NCI-H146 treated with DMSO at 0.1 percent for 48 hours (cell line): ENCODE results near the gene KIAA0825.
A peak's percentile ranks its signal among the peaks of the same experiment; 100 is the strongest.

Source experiments
- DNase-seq: peaks from one replicate; lab custom pipeline; 2025; ENCODE audit not compliant: unreplicated experiment; lab: John Stamatoyannopoulos, UW

KIAA0825 gene

DNA sequence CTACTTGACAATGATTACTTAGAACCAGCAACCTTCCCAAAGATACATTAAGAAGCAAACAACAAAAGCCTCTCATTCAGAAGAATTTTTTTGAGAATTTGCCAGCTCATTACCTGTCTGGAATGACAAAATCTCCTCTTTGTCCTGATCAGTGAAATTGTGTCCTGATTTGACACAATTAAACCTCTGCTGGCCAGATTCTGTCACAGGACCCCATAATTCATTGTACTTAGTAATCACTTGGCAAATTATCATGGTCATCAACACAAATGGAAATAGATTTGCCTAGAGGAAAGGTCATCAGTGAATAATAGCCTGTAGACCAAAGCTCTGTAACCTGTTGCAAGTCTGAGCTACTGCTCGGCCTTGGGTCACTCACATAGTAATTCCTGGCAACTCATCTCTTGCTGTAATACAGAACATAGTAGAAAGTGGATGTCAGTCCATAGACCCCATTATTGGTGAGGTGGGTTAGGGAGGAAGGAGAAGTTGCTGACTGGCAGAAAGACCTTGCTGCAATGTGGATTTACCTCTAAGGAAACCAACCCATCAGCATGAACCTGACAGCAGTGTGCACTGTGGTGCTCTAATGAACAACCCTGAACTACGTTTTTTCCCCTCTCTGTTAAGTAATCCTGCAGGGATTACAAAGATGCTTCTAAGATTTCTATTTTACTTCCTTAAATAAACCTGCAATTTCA is 370.1 kb downstream of the KIAA0825 start:
- no peak for DNase-seq

DNA sequence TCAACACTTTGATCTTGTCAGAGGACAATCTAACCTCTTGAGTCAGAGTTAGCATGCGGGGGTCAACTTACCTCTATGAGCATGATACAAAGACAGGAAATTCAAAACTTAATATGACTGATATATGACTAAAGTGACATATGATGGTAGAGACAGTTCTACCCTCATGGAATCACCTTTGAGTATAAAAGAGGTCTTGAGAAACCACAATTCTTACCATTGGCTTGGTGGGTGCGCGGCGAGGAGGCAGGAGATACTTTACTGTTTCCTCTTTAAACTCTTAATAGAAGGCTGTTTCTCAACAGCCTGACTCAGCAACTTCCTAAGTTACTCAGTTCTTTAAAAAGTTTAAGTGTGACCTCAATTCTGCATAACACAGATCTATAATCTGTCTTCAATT is 372.8 kb downstream of the KIAA0825 start:
- no peak for DNase-seq

DNA sequence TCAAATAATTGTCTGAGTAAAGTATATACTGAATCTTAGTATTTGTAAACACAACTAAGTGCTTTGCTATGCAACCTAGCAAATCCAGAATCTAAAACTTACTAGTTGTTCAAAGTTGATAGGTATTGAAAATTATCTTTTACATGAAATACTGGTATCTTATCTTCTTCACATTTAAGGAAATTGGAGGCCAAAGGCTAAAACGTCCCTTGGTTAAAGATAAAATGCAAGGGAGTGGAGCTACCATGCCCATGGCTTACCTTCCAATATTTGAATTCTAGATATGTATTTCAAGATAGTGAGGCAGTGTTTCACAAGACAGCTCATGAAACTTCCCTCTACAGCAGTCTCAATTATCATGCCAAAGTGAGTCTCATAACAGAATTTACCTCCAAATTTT is 373.5 kb downstream of the KIAA0825 start:
- no peak for DNase-seq

- DNase-seq, result no peak
These were observed 374.8 kb downstream of the KIAA0825 start for GRCh38 chr5:94243612-94244011.

DNA sequence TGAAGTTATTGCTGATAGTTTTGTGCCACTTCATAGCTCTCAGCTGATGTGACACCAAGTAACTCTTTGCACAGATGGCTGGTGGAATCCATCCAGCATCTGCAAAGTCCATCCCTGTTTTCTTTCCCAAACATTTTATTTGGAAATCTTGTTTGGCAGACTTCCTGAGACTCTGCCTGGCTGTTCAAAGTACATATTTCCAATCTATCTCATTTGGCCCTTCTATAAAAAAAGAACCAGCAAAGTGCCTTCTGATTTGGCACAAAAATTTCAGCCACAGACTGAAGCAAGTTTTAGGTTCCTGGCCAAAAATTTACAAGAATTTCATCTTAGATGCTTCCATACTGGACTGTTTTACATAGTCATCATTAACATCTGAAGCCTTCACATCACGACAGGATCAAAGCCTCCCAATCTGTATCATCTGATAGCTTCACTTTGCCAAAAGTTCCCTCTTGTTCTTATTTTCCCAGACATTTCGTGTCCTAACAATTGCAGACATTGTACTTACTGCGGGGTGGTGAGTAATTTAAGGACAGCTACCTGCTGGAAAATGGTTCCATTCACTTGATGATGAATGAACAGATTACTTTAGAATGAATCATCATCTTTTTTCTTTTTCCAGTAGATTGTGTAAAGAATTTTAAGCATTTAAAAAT is 377.3 kb downstream of the KIAA0825 start:
- no peak for DNase-seq

DNA sequence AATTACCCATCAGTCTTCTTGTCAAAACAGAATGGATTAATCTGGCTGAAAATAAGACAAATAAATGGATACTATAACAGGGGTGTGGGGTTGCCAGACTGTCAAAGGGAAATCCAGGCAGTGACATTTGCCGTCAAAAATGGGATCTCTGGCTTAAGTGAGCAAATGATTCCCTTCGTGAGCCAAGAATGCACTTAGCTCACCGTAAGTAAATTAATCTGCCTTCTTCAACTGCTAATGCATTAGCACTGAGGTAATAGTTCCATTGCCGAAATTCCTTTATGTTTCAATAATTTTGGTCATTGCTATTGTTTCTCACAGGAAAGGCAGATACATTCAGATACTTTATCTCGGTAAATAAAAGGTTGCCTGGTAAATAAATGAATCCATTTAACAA is 377.8 kb downstream of the KIAA0825 start:
- no peak for DNase-seq

GRCh38 chr5:94240134-94240533 is 378.3 kb downstream of the KIAA0825 start:
- DNase-seq, result no peak

DNA sequence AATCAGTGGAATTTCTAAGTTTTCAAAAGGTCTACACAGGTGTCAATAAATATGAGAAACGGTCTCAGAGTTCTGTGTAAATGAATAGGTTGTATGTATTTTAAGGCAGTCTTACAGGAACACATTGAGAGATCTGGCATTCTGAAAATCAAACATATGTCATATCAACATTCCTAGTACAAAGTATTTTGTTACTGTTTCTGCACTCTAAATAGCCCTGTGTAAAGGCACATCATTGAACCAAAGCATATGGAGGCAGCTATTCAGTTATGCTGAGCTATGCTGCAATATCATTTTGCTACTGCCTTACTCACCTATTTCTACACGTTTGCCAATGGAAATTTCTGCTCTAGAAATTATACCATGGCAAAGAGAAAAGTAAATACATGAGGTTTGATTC is 379.1 kb downstream of the KIAA0825 start:
- DNase-seq, result no peak

DNA sequence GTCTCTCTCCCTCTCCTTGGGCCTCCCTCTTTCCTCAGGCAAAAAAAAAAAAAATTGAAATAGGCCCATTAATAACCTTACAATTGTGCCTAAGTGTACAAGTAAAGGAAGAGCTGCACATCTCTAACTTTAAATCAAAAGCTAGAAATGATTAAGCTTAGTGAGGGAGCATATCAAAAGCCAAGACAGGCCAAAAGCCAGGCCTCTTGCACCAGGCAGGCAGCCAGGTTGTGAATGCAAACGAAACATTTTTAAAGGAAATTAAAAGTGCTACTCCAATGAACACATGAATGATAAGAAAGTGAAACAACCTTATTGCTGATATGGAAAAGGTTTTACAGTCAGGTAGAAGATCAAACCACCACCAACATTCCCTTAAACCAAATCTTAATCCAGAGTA is 383.4 kb downstream of the KIAA0825 start:
- DNase-seq, result no peak

GRCh38 chr5:94228791-94229190 is 389.6 kb downstream of the KIAA0825 start:
- no peak for DNase-seq

GRCh38 chr5:94223235-94223634 is 395.2 kb downstream of the KIAA0825 start:
- DNase-seq, result no peak

GRCh38 chr5:94218374-94218773 is 400.0 kb downstream of the KIAA0825 start:
- DNase-seq, result no peak

GRCh38 chr5:94217745-94218144 is 400.7 kb downstream of the KIAA0825 start:
- DNase-seq, result no peak

GRCh38 chr5:94217216-94217615 is 401.2 kb downstream of the KIAA0825 start:
- DNase-seq, result no peak

- DNase-seq, result no peak
These were observed 405.9 kb downstream of the KIAA0825 start for GRCh38 chr5:94212476-94212875.

- DNase-seq, result no peak
These were observed 408.5 kb downstream of the KIAA0825 start for GRCh38 chr5:94209774-94210355.

DNA sequence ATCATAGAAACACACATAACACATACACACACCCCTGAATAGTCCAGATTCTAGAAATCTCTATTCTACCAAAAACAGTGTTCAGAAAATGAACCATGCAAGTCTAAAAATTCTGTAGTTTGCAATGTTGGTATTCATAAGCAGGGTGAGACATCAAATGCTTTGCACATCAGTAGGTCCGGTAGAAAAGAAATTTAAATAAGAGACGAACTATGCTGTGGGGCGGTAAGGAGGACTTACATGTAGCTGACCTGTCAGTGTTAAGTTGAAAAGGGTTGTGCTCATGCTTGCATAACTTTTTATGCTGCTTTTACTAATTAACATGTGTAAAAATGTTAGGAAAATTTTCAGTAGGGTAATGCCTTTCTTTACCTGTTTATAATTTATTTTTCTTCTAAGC is 409.1 kb downstream of the KIAA0825 start:
- DNase-seq, result no peak

DNA sequence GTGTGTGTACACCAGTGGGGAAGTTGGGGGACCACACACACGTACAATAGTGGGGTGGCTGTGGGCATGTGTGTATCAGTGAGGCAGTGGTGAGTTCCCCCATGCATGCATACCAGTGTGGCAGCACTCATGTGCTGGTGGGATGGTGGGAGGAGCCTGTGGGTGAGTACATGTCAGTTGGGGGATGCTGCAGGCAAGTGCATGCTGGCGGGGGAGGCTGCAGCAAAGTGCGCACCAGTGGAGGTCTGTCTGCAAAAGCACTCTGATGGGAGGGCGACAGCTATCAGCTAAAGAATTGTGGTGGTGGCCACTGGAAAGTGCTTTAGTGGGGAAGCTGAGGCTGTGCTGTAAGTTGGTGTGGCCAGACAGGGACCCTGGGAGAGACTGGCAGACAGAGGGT is 418.8 kb downstream of the KIAA0825 start:
- DNase-seq, result no peak

GRCh38 chr5:94197970-94198369 is 420.4 kb downstream of the KIAA0825 start:
- no peak for DNase-seq

- DNase-seq, result no peak
These were observed 421.5 kb downstream of the KIAA0825 start for GRCh38 chr5:94196953-94197352.

GRCh38 chr5:94192658-94193391 is 425.6 kb downstream of the KIAA0825 start:
- DNase-seq, result peak; percentile 49

- DNase-seq, result peak; percentile 30
These were observed 426.8 kb downstream of the KIAA0825 start for GRCh38 chr5:94191604-94192003.
